Sigmoid colon (tissue), 4 donors: Measurements from ENCODE around the gene BLTP2.

Experiments used
- POLR2AphosphoS5 ChIP-seq, 4 donors: sonication (generic); formaldehyde crosslinking; IDR thresholded peaks; one replicate each; pipeline ENCODE4 v1.6.1; 2017; ENCODE audit warnings: antibody characterized with exemption in 4 of 4
- TF ChIP-seq, protein P1 (sequence below), 4 experiments: fragments of 450-650 bp in 3 of 4; fragments of 200-600 bp in 1 of 4; IDR thresholded peaks; one replicate each; pipeline ENCODE4 v1.5.1; 2016 to 2019; ENCODE audit warnings: antibody characterized with exemption in 4 of 4, mild to moderate bottlenecking in 3 of 4, moderate library complexity in 2 of 4

DNA sequence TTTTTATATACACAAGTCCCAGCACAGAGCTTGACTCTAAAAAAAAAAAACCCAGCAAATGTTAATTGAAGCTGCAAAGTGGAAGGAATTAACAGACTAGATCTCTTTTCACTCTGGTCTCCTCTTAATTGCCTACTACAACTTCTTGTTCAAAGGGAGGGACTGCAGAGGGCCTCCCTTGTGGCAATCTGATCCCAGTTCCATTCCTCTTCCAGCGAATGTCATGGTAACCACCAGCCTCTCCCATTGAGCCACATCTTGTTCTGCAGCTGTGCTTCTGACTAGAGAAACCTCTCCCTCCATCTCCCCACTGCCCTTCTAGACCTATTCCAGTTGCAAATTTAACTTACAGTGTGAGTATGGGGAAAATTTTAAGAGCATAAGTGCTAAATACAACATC, 22.9 kb upstream of the BLTP2 start:
- TF ChIP-seq, protein P1, sequence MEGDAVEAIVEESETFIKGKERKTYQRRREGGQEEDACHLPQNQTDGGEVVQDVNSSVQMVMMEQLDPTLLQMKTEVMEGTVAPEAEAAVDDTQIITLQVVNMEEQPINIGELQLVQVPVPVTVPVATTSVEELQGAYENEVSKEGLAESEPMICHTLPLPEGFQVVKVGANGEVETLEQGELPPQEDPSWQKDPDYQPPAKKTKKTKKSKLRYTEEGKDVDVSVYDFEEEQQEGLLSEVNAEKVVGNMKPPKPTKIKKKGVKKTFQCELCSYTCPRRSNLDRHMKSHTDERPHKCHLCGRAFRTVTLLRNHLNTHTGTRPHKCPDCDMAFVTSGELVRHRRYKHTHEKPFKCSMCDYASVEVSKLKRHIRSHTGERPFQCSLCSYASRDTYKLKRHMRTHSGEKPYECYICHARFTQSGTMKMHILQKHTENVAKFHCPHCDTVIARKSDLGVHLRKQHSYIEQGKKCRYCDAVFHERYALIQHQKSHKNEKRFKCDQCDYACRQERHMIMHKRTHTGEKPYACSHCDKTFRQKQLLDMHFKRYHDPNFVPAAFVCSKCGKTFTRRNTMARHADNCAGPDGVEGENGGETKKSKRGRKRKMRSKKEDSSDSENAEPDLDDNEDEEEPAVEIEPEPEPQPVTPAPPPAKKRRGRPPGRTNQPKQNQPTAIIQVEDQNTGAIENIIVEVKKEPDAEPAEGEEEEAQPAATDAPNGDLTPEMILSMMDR (IDR thresholded peaks at IDR 0.05) = no peak
- no peak for TF ChIP-seq POLR2AphosphoS5 (IDR thresholded peaks at IDR 0.05)
